Bronchial epithelial cell (primary cell): ENCODE measurements around the gene ZNF30. TPM values are rescaled to one million over a fixed set of nuclear protein-coding genes. Genes with fewer than 3 reads are reported as not detected.
"Not testable (repeated sequence)": the region's sequence is repeated elsewhere in the genome, so short reads cannot be mapped to it uniquely, and the experiment has no call there.

ENCODE experiments used
- DNase-seq: peaks from one replicate; pipeline ENCODE4 v3.0.0-alpha.2; 2010; ENCODE audit warnings: low read depth
- FAIRE-seq: peaks from 2 replicates; lab custom pipeline; 2011; peaks lifted over from hg19 to GRCh38; lab: Jason Lieb, UNC
- H3K27me3 ChIP-seq: 2 replicates; pipeline ENCODE4 v1.5.1; 2011; ENCODE audit warnings: low read length; ENCODE audit not compliant: control insufficient read depth, insufficient read depth
- H3K36me3 ChIP-seq: 2 replicates; pipeline ENCODE4 v1.5.1; 2011; ENCODE audit warnings: low read length; ENCODE audit not compliant: control insufficient read depth, insufficient read depth
- H3K4me3 ChIP-seq: 2 replicates; pipeline ENCODE4 v1.5.1; 2011; ENCODE audit warnings: mild to moderate bottlenecking, low read depth, low read length, control low read depth
- total RNA-seq: library from RNA; depleted of rRNA; stranded (reverse); fragments of >200 nt; gene quantifications from 2 replicates; pipeline ENCODE4 v1.2.1, GENCODE V29; 2014
- TF ChIP-seq, protein P1 (sequence below): IDR thresholded peaks from 2 replicates; pipeline ENCODE4 v1.5.1; 2011; ENCODE audit warnings: mild to moderate bottlenecking, moderate library complexity, low read length, control low read depth, inconsistent platforms; ENCODE audit not compliant: insufficient read depth, severe bottlenecking

Gene ZNF30
- total RNA-seq, 1 donor from 2014 or later: 3.7 TPM

DNA sequence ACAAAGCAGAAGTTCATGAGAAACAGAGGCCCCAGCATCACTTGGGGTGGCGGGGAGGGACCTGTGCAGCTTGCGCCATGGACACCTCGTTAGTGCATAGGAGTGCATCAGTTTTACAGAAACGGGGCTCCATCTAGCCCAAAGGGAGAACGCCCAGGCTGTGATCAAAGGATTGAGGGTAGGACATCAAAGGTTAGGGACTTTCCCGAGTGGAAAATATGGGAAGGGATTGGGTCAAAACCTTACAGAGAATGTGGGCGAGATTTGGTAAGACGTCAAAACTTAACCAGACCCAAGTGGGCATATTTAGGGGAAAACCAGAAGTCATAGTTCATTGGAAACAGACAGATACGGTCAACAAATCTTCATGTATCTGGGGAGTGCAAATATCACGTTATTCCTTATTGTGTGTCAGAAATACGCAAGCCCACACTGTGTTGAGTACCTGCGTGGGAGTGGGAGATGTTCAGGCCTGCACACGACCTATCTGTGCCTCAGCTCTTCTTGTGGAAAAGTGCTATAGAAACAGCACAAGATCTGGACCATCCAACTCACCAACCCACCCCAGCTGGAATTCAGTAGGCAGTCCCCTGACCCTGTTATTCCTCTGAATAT lies 64.0 kb downstream of the ZNF30 start:
- no peak for DNase-seq
- TF ChIP-seq, protein P1, sequence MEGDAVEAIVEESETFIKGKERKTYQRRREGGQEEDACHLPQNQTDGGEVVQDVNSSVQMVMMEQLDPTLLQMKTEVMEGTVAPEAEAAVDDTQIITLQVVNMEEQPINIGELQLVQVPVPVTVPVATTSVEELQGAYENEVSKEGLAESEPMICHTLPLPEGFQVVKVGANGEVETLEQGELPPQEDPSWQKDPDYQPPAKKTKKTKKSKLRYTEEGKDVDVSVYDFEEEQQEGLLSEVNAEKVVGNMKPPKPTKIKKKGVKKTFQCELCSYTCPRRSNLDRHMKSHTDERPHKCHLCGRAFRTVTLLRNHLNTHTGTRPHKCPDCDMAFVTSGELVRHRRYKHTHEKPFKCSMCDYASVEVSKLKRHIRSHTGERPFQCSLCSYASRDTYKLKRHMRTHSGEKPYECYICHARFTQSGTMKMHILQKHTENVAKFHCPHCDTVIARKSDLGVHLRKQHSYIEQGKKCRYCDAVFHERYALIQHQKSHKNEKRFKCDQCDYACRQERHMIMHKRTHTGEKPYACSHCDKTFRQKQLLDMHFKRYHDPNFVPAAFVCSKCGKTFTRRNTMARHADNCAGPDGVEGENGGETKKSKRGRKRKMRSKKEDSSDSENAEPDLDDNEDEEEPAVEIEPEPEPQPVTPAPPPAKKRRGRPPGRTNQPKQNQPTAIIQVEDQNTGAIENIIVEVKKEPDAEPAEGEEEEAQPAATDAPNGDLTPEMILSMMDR: no peak
- Histone ChIP-seq H3K36me3 (no peaks in the 10 kb centered on the region), H3K27me3 (peaks cover 1% of the 10 kb centered on the region), H3K4me3 (no peak overlapping the region)
- FAIRE-seq: no peak

DNA sequence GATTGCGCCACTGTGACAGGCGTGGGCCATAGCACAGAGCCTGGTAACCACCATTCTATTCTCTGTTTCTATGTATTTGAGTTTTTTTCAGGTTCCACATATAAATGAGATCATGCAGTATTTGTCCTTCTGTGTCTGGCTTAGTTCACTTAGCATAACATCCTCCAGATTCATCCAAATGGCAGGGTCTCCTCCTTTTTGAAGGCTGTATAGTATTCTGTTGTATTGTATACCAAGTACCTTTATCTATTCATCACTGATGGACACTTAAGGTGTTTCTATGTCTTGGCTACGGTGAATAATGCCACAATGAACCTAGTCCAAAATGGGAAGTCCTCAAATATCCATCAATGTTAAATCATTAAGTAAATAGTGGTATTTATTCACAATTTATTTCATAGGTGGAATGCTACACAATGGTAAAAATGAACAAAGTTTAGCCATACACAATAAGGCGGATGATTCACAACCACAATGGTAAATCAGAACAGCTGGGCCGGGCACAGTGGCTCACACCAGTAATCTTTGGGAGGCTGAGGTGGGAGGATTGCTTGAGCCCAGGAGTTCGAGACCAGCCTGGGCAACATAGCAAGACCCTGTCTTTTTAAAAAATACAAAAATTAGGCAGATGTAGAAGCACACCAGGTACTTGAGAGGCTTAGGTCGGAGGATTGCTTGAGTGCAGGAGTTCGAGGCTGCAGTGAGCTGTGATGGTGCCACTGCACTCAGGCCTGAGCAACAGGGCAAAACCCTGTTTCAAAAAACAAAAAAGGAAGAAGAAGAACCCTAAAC lies 65.0 kb downstream of the ZNF30 start:
- Histone ChIP-seq H3K4me3 (no peak overlapping the region), H3K27me3 (peaks cover 1% of the 10 kb centered on the region), H3K36me3 (no peaks in the 10 kb centered on the region)
- TF ChIP-seq, protein P1: no peak
- no peak for FAIRE-seq
- no peak for DNase-seq

DNA sequence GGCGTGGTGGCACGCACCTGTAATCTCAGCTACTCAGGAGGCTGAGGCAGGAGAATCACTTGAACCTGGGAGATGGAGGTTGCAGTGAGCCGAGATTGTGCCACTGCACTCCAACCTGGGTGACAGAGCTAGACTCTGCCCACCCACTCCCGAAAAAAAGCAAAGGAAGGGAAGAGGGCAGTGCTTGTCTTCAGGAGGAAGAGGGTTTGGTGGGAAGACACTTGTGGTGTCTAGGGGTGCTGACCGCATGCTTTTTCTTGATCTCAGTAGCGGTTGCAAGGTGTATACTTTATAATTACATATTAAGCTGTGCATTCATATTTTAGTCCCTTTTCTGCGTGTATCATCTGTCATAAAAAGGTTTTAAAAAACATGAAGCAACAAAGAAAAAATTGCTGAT lies 65.9 kb downstream of the ZNF30 start:
- DNase-seq, H3K4me3 ChIP-seq, H3K36me3 ChIP-seq, H3K27me3 ChIP-seq, FAIRE-seq: not testable (repeated sequence)

DNA sequence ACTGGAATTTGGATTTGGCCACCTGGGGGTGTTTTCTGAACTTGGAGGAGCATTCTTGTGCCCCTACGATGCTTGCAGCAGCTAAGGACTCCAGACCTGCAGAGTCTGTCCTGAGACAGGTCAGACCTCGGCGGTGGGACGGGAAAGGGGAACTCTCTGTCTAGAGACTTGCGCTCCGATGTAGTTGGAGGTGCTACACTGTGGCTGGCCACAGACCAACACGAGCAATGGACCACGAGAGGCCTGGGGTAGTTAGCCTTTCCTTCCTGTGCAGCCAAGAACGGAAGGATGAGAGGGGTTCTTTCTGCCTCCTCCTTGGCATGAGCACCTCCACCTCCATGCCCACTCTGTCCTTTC lies 67.6 kb downstream of the ZNF30 start:
- FAIRE-seq: no peak
- TF ChIP-seq, protein P1: no peak

More for the DNA sequence above, 67.6 kb downstream of the ZNF30 start:
- no peak for DNase-seq
- peaks cover 1% of the 10 kb centered on the region for H3K27me3 ChIP-seq
- H3K4me3 ChIP-seq: no peak overlapping the region
- no peaks in the 10 kb centered on the region for H3K36me3 ChIP-seq

Other genes starting within 250 kb of the ZNF30 start
- under 0.01 TPM in 2 replicates for gene SCGB2B2, start 249.7 kb upstream of the ZNF30 start, total RNA-seq
- 7.4 and 11.4 TPM in 2 replicates for gene ZNF302, start 249.2 kb upstream of the ZNF30 start, total RNA-seq
- gene ZNF181, start 192.7 kb upstream of the ZNF30 start, total RNA-seq: 10.5 and 11.3 TPM in 2 replicates
- gene ZNF599, start 153.7 kb upstream of the ZNF30 start, total RNA-seq: 1.9 and 2.4 TPM in 2 replicates
- gene ZNF792, start 37.3 kb downstream of the ZNF30 start, total RNA-seq: 1.2 and 1.8 TPM in 2 replicates
- gene GRAMD1A, start 73.4 kb downstream of the ZNF30 start, total RNA-seq: 6.3 and 7.9 TPM in 2 replicates
- gene SCN1B, start 103.6 kb downstream of the ZNF30 start, total RNA-seq: 0.13 and 0.26 TPM in 2 replicates
- not detected in 2 replicates for gene HPN, start 114.8 kb downstream of the ZNF30 start, total RNA-seq
- 309 and 548 TPM in 2 replicates for gene FXYD3, start 188.9 kb downstream of the ZNF30 start, total RNA-seq
- gene LGI4, start 208.2 kb downstream of the ZNF30 start, total RNA-seq: not detected in 2 replicates
- gene FXYD1, start 211.9 kb downstream of the ZNF30 start, total RNA-seq: not detected in 2 replicates
- not detected in 2 replicates for gene FXYD7, start 216.4 kb downstream of the ZNF30 start, total RNA-seq
- 11.3 and 12.4 TPM in 2 replicates for gene FXYD5, start 227.8 kb downstream of the ZNF30 start, total RNA-seq